GM18858 (cell line): Measurements from ENCODE around the gene DCST2.

Source experiments
- ATAC-seq: cut with Tn5 transposase; IDR thresholded peaks from one replicate; pipeline ENCODE4 v1.9.1; 2021; ENCODE audit not compliant: unreplicated experiment

Gene DCST2

DNA sequence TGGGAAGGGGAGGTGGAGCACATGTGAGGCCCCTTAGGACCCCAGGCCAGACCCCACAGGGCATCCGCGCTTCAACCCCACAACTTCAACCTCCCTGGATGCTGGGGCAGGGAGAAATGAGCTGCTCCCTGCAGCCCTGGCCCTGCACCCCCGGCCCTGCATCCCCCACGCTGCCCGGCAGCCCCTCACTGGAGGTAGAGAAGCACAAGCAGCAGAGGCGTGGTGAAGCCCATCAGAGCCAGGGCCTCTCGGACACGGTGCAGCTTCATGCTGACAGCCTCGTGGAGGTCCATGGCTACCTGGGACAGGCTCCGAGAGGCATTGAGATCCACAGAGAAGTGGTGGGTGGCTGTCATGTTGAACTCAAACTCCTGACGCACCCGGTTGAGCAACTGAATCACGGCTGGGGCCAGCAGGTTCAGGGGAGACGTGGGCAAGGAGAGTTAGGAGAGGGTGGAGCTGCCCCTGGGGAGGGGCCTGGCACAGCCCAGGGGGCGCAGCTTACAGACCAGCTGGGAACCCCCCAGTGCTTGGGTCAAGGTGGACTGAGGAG, 3.3 kb downstream of the DCST2 start:
- ATAC-seq, result no peak

DNA sequence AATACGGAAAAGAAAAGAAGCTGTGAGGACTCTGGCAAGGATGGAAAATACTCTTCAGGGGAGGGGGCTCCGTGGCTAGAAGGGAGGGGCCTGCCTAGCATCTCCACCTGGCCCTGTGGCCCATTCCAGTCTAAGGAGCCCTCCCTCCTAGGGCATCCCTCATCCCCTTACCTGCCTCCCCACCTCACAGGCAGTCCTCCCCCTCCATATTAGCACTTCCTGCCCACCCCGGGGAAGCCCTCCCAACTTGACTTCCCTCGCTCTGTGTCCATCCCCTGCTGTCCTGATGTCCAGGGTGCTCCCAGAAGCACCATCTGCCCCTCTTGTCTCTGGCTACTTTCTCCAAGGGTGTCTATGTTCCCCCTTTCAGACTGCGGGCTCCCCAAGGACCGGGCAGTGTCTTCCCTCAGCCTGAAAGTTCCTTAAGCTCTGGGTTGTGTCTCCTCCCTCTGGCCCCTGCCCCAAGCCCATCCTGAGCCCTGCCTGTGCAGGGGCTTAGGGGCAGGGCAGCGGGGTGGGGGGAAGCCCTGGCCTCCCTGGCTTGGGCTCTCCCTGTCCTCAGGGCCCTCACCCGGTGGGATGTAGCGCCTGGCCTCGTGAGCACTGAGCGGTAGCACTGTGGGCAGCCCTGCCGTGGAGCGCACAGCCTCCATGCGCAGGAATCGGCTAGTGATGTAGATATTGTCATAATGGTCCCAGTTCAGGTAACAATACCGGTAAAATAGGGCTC, 3.9 kb downstream of the DCST2 start:
- ATAC-seq, result no peak

DNA sequence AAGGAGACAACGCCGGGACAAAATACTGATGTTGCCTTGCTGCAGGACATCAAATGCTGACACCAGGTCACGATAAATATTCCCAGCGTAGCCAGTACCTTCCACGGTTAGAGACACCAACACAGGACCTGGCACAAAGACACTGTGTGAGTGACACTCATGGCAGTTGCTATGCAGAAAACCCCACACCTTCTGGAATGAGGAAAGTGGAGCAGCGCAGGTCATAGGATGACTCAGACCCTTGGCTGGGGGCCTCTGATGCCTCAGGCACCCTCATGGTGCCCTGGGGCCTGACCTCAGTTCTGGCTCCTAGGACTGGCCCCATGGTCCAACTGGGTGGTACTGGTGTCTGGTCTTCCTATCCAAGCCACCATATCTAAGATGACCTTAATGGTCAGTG, 7.0 kb downstream of the DCST2 start:
- no peak for ATAC-seq

DNA sequence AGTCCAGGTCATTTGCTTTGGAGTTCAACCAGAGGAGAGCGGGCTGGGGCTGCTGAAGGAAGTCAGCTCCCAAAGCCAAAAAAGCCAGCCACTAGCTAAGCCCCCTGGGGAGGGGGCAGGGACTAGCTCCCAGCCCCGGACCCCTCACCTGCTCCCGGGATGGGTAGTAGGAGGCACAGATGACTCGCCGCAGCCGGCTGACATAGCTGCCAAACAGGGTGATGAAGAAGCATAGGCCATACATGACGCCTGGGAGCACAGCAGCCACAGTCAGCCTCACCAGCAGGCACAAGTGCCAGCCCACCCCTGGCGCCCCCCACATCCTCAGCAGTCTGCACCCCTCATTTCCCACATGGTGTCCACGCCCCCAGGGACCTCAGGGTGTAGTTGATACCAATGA, 7.4 kb downstream of the DCST2 start:
- no peak for ATAC-seq

DNA sequence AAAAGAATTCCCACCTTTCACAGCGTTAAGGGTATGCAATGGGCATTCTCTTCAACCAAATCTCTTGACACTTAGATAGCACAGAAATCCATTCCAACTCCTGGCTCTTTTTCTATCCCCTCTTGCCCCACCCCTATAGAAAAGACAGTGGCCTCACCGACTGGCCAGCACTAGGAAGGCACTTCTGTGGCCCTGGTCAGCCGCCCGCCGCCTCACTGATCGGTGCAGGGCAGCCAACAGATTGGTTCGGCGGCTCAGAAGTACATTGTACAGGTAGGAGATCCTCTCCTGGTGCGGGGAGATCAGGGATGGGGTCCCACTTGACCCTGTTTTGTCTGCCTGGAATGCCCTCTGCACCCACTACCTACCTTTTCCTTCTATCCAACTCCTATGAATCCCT, 9.3 kb downstream of the DCST2 start:
- no peak for ATAC-seq

DNA sequence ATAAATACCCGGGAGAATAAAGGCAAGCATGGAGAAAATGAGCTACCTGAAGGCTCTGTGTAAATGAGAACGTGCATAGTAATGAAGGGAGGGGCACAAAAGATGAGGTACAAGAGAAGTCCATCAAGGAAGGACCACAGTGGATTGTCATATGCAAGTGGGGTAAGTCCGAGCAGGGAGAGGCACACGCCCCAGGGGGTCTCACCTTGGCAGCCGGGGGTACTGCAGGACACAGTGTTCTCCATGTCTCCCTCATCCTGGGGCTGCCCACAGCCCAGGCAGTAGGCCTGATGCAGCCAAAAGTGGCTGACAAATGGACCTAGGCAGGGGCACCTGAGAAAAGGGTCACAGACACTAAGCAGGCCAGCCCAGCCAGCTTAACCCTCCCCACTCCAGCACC, 10.0 kb downstream of the DCST2 start:
- ATAC-seq, result no peak

DNA sequence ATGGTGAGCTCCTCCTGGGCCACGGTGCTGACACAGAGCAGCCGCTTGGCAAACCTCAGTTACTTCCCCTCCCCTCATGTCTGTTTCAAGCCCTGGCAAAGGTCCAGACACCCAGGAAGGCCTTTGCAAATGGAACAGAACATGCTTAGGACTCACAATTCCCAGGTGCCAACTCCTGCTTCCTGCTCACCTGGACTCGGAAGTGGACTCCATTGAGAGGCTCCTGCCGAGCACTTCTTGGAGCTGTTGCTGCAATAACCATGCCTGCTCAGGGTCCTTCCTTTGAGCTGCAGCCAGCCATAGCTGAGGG, 10.7 kb downstream of the DCST2 start:
- no peak for ATAC-seq

DNA sequence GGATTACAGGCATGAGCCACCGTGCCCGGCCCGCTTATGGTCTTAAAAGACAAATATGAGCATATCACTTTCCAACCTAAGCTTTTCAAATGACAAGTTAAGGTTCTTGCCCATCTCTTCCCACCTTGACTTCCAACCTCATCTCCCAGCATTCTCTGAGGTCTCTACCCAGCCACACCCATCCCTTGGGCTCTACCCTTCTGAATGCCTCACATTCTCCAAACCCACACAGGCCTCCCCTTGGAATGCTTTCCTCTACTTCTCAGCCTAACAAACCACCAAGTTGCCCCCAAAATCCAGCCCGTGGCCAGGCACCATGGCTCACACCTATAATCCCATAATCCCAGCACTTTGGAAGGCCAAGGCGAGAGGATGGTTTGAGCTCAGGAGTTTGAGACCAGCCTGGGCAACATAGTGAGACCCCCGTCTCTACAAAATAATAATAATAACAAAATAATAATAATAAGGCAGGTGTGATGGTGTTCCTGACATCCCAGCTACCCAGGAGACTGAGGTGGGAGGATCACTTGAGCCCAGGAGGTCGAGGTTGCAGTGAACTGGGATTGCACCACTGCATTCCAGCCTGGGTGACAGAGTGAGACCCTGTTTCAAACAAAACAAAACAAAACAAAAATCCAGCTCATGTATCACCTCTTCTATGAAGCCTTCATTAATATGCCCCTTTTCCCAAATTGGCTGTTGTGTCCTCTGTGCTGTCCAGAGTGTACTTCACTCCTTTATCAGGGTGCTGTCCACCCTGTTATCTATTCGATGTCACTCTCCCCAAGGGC, 11.2 kb downstream of the DCST2 start:
- ATAC-seq, result no peak

DNA sequence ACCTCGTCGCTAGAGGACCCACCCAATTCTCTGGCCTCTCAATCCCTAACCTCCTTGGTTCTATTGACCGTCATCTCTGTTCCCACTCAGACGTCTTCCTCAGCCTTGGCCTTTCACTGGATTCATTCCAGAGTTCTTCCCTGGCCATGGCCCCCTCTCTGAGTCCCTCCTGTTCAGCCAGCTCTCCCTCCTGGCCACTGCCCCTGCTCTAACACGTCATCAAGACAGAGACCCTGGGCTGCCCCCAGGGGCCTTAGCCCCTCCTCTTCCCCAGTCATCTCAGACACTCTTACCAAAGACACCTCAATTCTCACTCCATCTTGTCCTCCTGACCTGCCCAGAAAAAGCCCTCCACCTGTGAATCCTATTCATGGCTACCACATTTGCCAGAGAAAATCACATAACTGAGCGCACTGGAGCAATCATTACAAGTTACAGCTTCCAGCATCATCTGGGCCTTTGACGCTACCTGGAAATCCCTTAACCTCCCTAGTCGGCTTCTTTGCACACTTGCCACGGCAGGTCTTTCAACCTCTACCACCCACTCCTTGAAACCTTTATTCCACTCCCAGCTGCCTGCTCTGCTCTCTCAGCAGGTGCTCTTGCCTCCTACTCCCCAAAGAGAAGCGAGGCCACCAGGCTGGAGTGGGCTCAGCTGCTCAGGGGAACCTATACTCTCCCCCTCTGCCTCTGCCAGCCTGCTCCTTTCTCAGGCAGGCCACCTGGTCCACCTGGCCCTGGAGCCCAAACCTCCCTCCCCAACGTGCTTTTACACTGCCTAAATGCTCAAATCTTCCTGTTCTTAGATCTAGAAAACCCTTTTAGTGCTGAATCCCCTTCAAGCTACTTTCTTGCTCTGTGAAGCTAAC, 14.0 kb downstream of the DCST2 start:
- no peak for ATAC-seq

DNA sequence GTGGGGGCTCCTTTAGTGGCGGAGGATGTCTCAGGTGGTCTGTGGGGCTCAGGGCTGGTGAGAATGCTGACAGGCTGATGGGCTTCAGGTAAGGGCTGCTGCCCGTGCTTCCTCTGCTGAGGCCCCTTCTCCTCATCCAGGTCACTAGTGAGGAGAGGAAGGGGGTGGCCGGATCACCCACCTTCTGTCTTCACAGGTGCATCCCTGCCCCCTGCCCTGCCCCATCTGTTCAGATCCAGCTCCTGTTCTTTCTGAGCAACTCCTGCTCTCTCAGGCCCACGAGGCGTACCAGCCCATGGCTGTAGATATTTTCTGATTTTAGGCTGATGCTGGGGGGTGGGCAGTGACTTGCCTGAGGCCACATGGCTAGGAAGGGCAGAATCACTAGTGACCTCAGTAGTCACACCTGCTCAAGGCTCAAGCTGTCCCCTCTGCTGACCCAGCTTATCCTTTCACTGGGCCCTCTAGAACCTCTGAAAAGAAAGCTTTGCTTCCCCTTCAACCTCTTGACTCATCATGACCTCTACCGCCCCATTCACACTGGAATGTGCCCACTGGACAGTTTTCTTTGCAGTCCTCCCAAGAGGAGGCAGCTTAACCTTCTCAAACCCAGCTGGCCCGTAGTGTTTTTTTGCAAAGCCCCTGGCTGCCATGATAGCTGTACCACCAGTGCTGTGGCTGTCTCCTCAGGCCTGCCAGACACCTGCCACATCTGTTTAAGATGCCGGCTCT, 14.8 kb downstream of the DCST2 start:
- ATAC-seq, result no peak

DNA sequence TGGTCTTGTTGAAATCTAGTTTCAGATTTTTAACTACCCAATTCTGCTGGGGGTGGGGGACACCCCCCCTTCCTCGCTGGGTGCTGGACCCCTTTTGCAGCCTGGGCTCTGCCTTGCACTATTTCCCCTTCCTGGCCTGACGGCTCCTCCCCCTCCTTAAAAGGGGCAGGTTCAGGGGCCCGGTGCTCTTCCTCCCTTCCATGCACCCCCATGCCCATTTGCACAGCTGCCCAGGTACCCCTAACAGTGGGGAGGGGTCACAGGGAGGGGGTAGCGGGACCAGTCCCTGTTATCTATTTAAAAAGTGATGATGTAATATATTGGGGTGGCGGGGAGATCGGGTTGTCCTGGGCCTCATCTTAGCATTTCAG, 15.7 kb downstream of the DCST2 start:
- ATAC-seq, result no peak

DNA sequence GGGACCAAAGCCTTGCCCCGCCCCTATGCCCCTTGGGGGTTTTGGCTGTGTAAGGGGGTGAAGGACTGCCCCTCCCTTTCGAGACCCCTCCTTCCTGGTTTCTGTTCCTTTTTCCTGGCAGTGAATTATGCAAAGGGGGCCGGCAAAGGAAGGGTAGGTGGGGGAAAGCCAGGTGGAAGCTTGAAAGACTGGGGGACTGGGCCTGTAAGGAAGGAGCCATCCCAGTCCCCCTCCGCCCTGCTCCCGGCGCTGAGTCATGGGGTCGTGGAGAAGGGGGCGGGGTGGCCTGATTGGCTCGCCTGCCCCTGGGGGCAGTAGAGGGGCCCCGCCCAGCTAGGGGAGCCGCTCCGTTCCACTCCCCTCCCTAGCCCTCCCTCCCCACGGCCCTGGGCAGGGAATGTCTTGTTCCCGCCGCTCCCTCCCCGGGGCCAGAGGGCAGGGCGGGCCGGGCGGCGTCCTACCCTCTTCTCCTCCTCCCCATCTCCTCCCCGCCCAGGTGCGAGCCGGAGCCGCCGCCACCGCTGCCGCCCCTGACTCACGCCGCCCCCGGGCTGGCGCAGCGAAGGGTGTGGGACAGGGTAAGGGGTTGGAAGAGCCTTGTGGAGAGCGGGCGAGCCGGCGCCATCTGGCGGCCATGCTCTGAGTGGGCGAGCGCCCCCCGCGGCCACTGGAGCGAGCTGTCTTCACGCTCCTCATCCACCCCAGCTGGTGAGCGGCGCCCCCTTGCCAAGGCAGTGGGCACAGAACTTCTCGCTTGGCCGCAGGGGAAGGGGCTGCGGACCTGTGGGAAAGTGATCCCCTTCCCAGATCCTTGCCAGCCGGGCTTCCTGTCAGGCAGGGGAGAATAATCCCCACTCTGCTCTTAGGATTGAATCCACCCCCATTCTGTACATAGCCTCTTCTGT, 16.3 kb downstream of the DCST2 start:
- peak; percentile 63 for ATAC-seq

DNA sequence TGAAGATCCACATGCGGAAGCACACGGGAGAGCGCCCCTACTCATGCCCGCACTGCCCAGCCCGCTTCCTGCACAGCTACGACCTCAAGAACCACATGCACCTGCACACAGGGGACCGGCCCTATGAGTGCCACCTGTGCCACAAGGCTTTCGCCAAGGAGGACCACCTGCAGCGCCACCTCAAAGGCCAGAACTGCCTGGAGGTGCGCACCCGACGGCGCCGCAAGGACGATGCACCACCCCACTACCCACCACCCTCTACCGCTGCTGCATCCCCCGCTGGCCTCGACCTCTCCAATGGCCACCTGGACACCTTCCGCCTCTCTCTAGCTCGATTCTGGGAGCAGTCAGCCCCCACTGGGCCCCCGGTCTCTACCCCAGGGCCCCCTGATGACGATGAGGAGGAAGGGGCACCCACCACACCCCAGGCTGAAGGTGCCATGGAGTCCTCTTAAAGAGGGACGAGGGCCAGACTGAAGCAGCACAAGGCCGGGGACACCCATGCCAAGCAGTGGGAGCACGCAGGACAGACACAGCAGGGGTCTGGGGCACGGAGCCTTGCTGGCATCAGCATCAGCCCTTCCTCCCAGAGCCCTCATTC, 17.2 kb downstream of the DCST2 start:
- ATAC-seq, result no peak

DNA sequence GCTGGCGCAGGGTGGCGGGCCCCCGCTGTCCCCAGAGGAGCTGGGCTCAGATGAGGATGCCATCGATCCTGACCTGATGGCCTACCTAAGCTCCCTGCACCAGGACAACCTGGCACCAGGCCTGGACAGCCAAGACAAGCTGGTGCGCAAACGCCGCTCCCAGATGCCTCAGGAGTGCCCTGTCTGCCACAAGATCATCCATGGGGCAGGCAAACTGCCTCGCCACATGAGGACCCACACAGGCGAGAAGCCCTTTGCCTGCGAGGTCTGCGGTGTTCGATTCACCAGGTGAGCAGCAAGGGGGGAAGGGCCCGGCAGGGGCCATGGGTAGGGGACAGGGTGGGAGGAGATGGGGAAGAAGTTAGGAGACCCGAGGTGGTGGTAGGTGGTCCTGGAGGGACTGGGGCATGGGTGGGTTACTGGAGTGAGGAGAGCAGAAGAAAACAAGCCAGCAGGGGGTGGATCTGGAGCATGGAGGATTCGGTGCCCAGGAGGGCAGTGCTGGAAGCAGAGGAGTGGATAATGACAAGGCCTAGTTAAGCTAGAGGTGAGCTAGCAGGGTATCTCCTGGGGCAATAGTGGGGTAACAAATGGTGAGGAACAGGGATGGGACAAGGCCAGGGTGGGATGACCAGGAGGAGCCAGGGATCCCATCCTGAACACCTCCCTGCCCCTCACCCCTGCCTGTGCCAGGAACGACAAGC, 17.9 kb downstream of the DCST2 start:
- no peak for ATAC-seq

DNA sequence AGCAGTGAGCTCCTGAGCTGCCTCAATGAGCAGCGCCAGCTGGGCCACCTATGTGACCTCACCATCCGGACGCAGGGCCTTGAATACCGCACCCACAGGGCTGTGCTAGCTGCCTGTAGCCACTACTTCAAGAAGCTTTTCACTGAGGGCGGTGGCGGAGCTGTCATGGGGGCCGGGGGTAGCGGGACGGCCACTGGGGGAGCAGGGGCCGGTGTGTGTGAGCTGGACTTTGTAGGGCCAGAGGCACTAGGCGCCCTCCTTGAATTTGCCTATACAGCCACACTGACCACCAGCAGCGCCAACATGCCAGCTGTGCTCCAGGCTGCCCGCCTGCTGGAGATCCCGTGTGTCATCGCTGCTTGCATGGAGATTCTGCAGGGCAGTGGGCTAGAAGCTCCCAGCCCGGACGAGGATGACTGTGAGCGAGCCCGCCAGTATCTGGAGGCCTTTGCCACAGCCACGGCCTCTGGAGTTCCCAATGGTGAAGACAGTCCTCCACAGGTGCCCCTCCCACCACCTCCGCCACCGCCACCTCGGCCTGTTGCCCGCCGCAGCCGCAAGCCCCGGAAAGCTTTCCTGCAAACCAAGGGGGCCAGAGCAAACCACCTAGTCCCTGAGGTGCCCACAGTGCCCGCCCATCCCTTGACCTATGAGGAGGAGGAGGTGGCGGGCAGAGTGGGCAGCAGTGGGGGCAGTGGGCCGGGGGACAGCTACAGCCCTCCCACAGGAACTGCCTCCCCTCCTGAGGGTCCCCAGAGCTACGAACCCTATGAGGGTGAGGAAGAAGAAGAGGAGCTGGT, 18.7 kb downstream of the DCST2 start:
- no peak for ATAC-seq

DNA sequence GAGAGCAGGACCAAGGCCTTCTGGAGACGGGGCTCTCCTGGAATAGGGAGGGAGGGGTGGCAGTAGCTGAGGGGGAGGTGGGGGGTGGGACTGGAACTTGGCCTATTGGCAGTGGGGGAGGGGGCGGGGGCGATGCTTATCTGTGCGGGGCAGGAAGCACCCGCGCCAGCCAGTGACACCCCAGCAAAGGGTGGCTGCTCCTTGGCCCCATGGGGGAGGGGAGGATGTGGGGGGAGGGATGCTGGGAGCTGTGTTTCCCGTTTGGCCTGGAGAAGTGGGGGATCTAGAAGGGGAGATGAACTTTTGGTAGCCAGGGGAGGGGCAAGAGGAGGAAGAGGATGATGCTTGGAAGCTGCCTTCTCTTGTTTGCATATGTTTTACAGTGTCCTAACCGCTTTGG, 19.9 kb downstream of the DCST2 start:
- no peak for ATAC-seq

DNA sequence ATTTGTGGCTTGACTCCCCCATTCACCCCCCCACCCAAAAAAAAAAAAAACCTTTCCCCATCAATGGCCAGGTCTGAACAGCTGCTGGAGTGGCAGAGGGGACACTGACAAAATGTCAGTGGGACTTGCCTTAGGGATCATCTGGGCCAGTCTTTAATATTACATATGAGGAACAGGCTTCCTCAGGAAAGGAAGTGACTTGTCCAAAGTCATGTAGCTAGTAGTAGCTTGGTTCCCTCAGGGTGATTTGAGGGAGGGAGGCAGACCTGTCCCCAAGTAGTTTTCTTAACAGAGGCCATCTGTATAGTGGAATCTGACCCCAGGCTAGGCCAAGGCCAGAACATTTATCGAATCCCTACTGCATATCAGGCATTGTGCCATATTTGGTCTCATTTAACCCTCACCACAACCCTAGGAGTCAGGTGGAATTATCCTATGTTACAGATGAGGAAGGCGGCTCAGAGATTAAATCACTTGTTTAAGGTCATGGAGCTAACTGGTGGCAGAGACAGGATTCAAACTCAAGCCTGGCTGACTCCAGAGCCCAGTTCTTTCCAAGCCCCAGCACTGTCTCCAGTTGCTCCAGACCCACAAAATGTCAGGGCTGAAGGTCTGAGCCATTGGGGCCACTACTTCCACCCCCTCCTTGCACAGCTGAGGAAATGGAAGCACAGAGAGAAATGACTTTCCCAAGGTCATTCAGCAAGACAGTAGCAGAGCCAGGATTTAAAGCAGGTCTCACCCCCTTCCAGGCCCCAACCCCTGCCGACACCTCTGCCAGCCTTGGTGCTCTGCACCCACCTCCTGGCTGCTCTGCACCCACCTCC, 20.6 kb downstream of the DCST2 start:
- ATAC-seq, result no peak
